Endothelial cell of umbilical vein (primary cell): ENCODE data around the gene SLC27A2. TPM values are rescaled to one million over a fixed set of nuclear protein-coding genes. Genes with fewer than 3 reads are reported as not detected.

Experiments used
- BruUV-seq: library from RNA; stranded (reverse); fragments of 400-500 nt; replicated peaks from 2 replicates; lab custom pipeline; 2021; lab: Mats Ljungman, UMichigan
- CTCF ChIA-PET: fragments of 300-600, 350-600 bp; sonication (Branson Sonifier 250); formaldehyde crosslinking; loops from one replicate; lab custom pipeline; 2021; ENCODE audit warnings: antibody characterized with exemption, inconsistent platforms; lab: Charles Lee
- POLR2A ChIA-PET: fragments of 300-600, 350-600 bp; sonication (Branson Sonifier 250); formaldehyde crosslinking; loops from one replicate; lab custom pipeline; 2021; ENCODE audit warnings: antibody characterized with exemption, inconsistent platforms; lab: Charles Lee
- DNase-seq: peaks from one replicate; pipeline ENCODE4 v3.0.0-alpha.2; 2011; ENCODE audit warnings: low read depth, low spot score
- FAIRE-seq: peaks from 2 replicates; lab custom pipeline; 2011; peaks lifted over from hg19 to GRCh38; lab: Jason Lieb, UNC
- H2AFZ ChIP-seq: 2 replicates; pipeline ENCODE4 v1.6.0; 2012; ENCODE audit warnings: low read depth, low read length, control low read depth, inconsistent platforms
- H3K27ac ChIP-seq: 2 replicates; pipeline ENCODE4 v1.5.1; 2011; ENCODE audit warnings: low read depth, mild to moderate bottlenecking, control low read depth, low read length, moderate library complexity; ENCODE audit not compliant: insufficient read depth
- H3K27me3 ChIP-seq, 2 experiments: 2 replicates each; pipeline versions ENCODE4 v1.6.0 to v1.6.1; 2011; ENCODE audit warnings: low read length in 2 of 2, mixed read lengths in 1 of 2; ENCODE audit not compliant: control insufficient read depth in 2 of 2, insufficient read depth in 2 of 2
- H3K36me3 ChIP-seq, 2 experiments: 2 replicates in 1 of 2; 3 replicates in 1 of 2; pipeline ENCODE4 v1.5.1; 2011; ENCODE audit warnings: low read length in 2 of 2, mild to moderate bottlenecking in 1 of 2, moderate library complexity in 1 of 2; ENCODE audit not compliant: control insufficient read depth in 2 of 2, insufficient read depth in 2 of 2; ENCODE audit errors: extremely low read depth in 1 of 2
- H3K4me1 ChIP-seq: 3 replicates; pipeline ENCODE4 v1.5.1; 2011; ENCODE audit warnings: mild to moderate bottlenecking, low read length; ENCODE audit not compliant: control insufficient read depth, insufficient read depth; ENCODE audit errors: extremely low read depth
- H3K4me2 ChIP-seq: 2 replicates; pipeline ENCODE4 v1.6.1; 2011; ENCODE audit warnings: low read length, control low read depth, mixed read lengths; ENCODE audit not compliant: insufficient read depth
- H3K4me3 ChIP-seq, 3 experiments: fragments of 200-600 bp in 1 of 3; sonication (generic), shearing (Covaris generic) in 1 of 3; replicated peaks in 1 of 3; 2 replicates each; pipeline ENCODE4 v1.5.1; 2011 to 2016; ENCODE audit warnings: control low read depth in 3 of 3, low read length in 3 of 3, mild to moderate bottlenecking in 2 of 3, inconsistent platforms in 1 of 3, low read depth in 1 of 3, moderate library complexity in 1 of 3; ENCODE audit not compliant: insufficient read depth in 1 of 3
- H3K79me2 ChIP-seq: 2 replicates; pipeline ENCODE4 v1.6.0; 2012; ENCODE audit warnings: low read length, inconsistent platforms; ENCODE audit not compliant: control insufficient read depth, insufficient read depth
- H3K9ac ChIP-seq: replicated peaks from 2 replicates; pipeline ENCODE3; 2011; ENCODE audit warnings: low read length, control low read depth; ENCODE audit not compliant: insufficient read depth; ENCODE audit errors: extremely low read depth
- H3K9me1 ChIP-seq: replicated peaks from 3 replicates; pipeline ENCODE4 v1.6.0; 2011; ENCODE audit warnings: mild to moderate bottlenecking, low read length; ENCODE audit not compliant: control insufficient read depth, insufficient read depth; ENCODE audit errors: extremely low read depth
- H3K9me3 ChIP-seq: replicated peaks from 2 replicates; pipeline ENCODE4 v1.5.1; 2012; ENCODE audit warnings: low read length, inconsistent platforms; ENCODE audit not compliant: control insufficient read depth, insufficient read depth
- H4K20me1 ChIP-seq: replicated peaks from 2 replicates; pipeline ENCODE3; 2011; ENCODE audit warnings: mild to moderate bottlenecking, low read length; ENCODE audit not compliant: control insufficient read depth, insufficient read depth; ENCODE audit errors: extremely low read depth
- EZH2 ChIP-seq: IDR thresholded peaks from 2 replicates; pipeline ENCODE4 v1.6.1; 2012; ENCODE audit warnings: borderline replicate concordance, low read depth, mild to moderate bottlenecking, moderate library complexity, low read length, inconsistent platforms; ENCODE audit not compliant: severe bottlenecking
- FOS ChIP-seq: IDR thresholded peaks from 2 replicates; pipeline ENCODE4 v1.6.1; 2011; ENCODE audit warnings: mild to moderate bottlenecking, low read length, moderate library complexity, borderline replicate concordance; ENCODE audit not compliant: insufficient read depth
- GATA2 ChIP-seq: IDR thresholded peaks from 2 replicates; pipeline ENCODE4 v1.7.0; 2011; ENCODE audit warnings: low read depth, mild to moderate bottlenecking, moderate library complexity, mixed read lengths, low read length; ENCODE audit not compliant: insufficient read length, insufficient read depth
- JUN ChIP-seq: IDR thresholded peaks from 2 replicates; pipeline ENCODE4 v1.6.1; 2011; ENCODE audit warnings: borderline replicate concordance, low read depth; ENCODE audit not compliant: insufficient read length, insufficient read depth
- MYC ChIP-seq: IDR thresholded peaks from one replicate; pipeline ENCODE4 v1.6.1; 2011; ENCODE audit warnings: mild to moderate bottlenecking, low read depth, low read length
- POLR2A ChIP-seq: IDR thresholded peaks from 2 replicates; pipeline ENCODE4 v1.6.1; 2012; ENCODE audit warnings: low read depth, mild to moderate bottlenecking, control low read depth, low read length
- POLR2AphosphoS5 ChIP-seq: IDR thresholded peaks from 2 replicates; pipeline ENCODE4 v1.6.1; 2012; ENCODE audit warnings: low read depth, mild to moderate bottlenecking, control low read depth, low read length, moderate library complexity; ENCODE audit not compliant: insufficient read depth
- dilution Hi-C: fragments of 300-500 bp; cut with MboI; formaldehyde crosslinking; loops from one replicate; pipeline ENCODE4 v1.15.0; 2019; ENCODE audit warnings: low sequenced_read_pairs; ENCODE audit not compliant: extremely low pct_ligation_motif_present
- intact Hi-C: fragments of 100-400 bp; cut with micrococcal nuclease; formaldehyde crosslinking; loops from one replicate; pipeline ENCODE4 v1.10.0; 2022
- polyA plus RNA-seq, 4 experiments: library from polyadenylated mRNA; depleted of rRNA in 3 of 4; stranded (reverse) in 3 of 4; unstranded in 1 of 4; fragments of >200 nt; gene quantifications; 2 replicates each; pipeline versions ENCODE4 v1.2.1 to v1.2.3, GENCODE V29; 2011 to 2012; ENCODE audit warnings: missing spikeins in 1 of 4
- total RNA-seq: library from RNA; stranded (reverse); gene quantifications from 2 replicates; pipeline ENCODE4 v1.2.3, GENCODE V29; 2021
- TF ChIP-seq, protein P1 (sequence below), 2 donors: IDR thresholded peaks; 1 replicate in 1 of 2; 2 replicates in 1 of 2; pipeline ENCODE4 v1.5.1; 2011; ENCODE audit warnings: low read length in 2 of 2, mild to moderate bottlenecking in 2 of 2, moderate library complexity in 2 of 2, control low read depth in 1 of 2, inconsistent platforms in 1 of 2, low read depth in 1 of 2; ENCODE audit not compliant: insufficient read depth in 1 of 2; ENCODE audit errors: extremely low read depth in 1 of 2
- TF ChIP-seq, protein P2 (sequence below): IDR thresholded peaks from 2 replicates; pipeline ENCODE4 v1.6.1; 2011; ENCODE audit not compliant: insufficient read depth, insufficient read length

Gene SLC27A2
- total and polyA plus RNA-seq, 2 donors (not counting 3 experiments of a cell fraction or from before 2014, with no cell fraction given) = not detected

DNA sequence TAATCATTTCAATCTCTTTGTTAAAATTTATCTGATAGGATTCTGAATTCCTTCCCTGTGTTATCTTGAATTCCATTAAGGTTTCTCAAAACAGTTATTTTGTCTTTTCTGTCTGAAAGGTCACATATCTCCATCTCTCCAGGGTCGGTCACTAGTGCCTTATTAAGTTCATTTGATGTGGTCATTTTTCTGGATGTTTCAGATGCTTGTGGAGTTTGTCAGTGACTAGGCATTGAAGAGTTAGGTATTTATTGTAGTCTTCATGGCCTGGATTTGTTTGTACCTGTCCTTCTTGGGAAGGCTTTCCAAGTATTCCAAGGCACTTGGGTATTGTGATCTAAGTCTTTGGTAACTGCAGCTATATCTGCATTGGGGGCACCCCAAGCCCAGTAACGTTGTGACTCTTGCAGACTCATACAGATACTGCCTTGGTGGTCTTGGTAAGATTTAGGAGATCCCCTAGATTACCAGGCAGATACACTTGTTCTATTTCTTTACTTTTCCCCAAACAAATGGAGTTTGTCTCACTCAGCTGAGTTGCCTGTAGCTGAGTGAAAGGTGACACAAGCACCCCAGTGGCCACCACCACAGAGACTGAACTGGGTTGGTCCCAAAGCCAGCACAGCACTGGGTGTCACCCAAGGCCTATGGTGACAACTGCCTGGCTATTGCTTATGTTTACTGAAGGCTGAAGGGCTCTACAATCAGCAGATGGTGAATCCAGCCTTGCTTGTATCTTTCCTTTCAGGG lies 18.9 kb upstream of the SLC27A2 start:
- intact Hi-C loops = no loop called here
- Histone ChIP-seq H3K4me2 (no peak overlapping the region), H3K79me2 (no peaks in the 10 kb centered on the region), H3K27ac (no peak overlapping the region), H3K27me3 (peaks cover 0 to 3% of the 10 kb centered on the region in 2 experiments), H3K9ac (no peak overlapping the region), H3K9me1 (no peaks in the 10 kb centered on the region), H3K4me3 (no peak overlapping the region), H3K9me3 (no peaks in the 10 kb centered on the region), H4K20me1 (no peaks in the 10 kb centered on the region), H3K36me3 (no peaks in the 10 kb centered on the region), H3K4me1 (peaks cover 10% of the 10 kb centered on the region), H2AFZ (no peak overlapping the region)
- CTCF ChIA-PET = no interaction called here
- POLR2A ChIA-PET = no interaction called here
- FAIRE-seq (no peak), DNase-seq (no peak)
- dilution Hi-C loops = no loop called here
- BruUV-seq = no TSS peak
- TF ChIP-seq, protein P1, sequence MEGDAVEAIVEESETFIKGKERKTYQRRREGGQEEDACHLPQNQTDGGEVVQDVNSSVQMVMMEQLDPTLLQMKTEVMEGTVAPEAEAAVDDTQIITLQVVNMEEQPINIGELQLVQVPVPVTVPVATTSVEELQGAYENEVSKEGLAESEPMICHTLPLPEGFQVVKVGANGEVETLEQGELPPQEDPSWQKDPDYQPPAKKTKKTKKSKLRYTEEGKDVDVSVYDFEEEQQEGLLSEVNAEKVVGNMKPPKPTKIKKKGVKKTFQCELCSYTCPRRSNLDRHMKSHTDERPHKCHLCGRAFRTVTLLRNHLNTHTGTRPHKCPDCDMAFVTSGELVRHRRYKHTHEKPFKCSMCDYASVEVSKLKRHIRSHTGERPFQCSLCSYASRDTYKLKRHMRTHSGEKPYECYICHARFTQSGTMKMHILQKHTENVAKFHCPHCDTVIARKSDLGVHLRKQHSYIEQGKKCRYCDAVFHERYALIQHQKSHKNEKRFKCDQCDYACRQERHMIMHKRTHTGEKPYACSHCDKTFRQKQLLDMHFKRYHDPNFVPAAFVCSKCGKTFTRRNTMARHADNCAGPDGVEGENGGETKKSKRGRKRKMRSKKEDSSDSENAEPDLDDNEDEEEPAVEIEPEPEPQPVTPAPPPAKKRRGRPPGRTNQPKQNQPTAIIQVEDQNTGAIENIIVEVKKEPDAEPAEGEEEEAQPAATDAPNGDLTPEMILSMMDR (IDR thresholded peaks at IDR 0.05; ENCODE audit: extremely low read depth in 1 of 2, insufficient read depth in 1 of 2, low read depth in 1 of 2, low read length in 2 of 2) = no peak
- no peak for TF ChIP-seq JUN
- no peak for TF ChIP-seq POLR2AphosphoS5
- TF ChIP-seq EZH2 = no peak
- TF ChIP-seq GATA2 = no peak
- no peak for TF ChIP-seq POLR2A
- TF ChIP-seq MYC = no peak
- TF ChIP-seq, protein P2, sequence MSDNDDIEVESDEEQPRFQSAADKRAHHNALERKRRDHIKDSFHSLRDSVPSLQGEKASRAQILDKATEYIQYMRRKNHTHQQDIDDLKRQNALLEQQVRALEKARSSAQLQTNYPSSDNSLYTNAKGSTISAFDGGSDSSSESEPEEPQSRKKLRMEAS = no peak
- TF ChIP-seq FOS = no peak
